Suppressor macrophage treated with lipopolysaccharide for 4 hours (primary cell): ENCODE results near the gene ZNRD2.

Experiments
- DNase-seq: peaks from one replicate; pipeline ENCODE4 v3.0.0-alpha.2; 2020

Gene ZNRD2

GRCh38 chr11:65590240-65590738 lies 20.0 kb downstream of the ZNRD2 start:
- no peak for DNase-seq

GRCh38 chr11:65591939-65592857 lies 21.9 kb downstream of the ZNRD2 start:
- no peak for DNase-seq

DNA sequence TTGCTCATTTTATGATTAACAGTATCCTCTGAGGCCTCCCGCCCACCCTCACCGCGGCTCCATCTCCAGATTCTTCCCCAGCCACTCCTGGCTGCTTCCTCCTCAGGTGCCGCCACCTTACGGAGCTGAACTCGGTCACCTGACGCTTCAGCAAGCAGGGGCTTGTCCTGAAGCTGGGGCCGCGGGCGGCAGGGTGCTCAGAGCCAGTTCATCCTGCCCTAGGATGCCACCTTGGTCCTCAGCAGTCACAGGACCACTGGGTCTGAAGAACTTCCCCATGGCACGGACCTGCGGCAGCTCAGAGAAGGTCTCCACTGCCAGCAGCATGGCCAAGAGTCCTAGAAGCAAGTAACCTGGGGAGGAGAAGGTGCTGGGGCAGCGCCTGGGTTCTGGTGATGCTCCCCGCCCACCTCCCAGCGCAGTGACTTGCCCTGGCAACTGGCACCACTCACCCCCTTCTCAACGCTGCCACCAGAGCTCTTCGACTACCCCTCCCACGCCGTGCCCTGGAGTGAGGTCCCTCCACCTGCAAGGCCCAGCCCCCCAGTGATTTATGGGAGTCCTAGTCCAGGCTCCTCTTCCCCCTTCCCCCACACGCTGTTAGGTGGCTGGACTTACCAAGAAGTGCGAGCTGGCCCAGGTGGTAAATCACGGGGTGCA lies 22.7 kb downstream of the ZNRD2 start:
- no peak for DNase-seq

DNA sequence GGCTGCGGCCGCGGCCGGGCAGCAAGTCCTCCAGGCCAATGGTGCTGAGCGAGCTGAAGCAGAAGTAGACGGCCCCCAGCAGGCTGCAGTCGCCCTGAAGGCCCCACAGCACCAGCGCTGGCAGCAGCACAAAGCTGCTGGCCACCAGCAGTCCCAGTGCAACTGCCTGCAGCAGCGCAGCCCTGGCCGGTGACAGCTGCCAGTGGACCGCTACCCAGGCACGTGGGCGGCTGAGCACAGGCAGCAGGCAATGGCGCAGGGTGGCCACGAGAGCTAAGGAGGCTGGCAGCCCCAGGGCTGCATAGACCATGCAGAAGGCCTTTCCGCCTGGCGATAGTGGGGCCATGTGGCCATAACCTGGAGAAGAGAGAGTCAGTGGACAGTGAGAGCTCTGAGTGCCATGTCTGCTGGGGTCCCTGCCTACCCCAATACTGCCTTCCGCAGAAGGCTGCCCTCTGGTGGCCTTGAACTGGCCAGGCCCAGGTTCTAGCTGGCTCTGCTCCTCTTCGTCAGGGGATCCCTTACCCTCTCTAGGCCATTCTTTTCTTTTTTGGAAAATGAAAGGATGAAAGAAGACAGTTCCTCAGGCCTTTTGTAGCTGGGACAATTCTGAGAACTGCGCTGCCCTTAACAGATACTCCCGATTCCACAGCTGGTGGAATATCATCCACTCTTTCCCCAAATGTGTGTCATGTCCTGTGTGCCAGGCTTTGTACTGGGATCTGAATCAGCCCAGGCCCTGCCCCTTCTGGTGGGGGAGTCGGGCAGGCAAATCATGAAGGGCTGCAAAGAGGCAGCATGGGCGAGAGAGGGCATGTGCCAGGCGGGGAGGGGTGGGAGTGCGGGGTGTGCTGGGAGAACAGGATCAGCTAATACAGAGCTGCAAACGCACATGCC lies 23.5 kb downstream of the ZNRD2 start:
- peak; percentile 51 for DNase-seq

DNA sequence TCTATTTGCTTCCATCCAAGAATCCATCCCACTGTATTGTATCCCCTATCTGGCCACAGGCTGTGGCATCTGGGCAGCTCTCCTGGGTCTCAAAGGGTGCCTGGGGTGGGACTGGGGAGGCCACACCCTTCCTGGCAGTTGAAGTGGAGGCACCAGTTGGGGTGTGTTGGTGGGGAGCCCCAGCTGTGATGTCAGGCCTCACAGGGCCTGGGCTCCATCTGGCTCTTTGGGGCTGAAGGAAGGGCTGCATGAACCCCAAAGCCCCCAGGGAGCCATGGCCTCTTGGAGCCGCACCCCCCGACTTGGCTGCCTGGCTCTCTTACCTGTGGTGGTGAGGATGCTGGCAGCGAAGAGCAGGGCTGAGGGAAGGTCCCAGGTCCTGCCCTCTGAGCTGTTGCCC lies 24.9 kb downstream of the ZNRD2 start:
- no peak for DNase-seq

DNA sequence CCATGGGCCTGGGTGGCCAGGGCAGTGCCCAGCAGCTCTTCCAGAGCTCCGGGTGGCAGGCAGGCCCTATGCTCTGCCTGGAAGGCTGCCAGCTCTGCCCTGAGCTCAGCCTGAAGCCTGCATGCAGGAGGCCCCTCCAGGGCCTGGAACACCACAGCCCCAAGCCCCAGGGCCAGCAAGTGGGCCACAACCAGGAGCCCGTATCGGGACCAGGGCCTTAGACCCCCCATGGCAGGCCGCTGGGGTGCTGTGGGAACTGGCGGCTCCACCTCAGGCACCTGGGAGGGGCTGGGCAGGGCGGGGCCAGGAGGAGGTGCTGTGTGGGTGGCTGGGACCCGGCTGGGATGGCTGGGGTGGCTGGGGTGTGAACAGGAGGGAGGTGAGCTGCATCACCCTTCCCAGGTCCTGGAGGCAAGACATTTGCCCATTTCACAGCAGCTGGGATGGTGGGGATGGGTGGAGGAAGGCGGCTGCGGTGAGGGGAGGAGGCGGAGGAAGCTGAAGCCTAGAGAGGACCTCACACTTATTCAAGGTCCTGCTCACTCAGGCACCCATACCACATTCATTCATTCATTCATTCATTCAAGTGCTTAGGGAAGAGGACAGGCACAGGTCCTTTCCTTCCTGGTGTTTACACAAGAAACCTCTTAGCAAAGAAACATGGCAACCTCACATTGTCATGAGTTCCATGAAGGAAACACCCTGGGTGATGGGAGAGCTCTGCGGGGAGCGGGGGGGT lies 25.4 kb downstream of the ZNRD2 start, which contains the start of gene KCNK7:
Gene KCNK7, minus strand, starts transcription at position 258 of the 739 bp plus-strand sequence. Its CDS starts 28 bp downstream, at position 230.
- no peak for DNase-seq

DNA sequence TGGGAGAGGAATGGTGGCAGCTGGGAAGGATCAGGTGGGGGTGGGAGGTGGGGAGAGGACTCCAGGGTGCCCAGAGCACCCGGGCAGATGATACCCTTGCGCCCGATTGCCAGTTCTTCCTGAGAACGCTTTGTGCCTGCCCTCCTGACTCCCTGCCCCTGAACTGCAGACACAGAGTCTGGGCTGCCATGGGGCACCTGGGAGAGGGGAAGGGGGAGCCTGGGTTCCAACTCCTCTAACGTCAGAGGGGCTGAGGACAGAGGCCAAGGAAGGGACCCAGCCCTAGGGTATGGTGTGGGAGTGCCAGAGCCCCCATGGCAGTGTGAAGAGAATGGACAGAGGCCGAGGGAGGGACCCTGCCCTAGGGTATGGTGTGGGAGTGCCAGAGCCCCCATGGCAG lies 26.2 kb downstream of the ZNRD2 start:
- no peak for DNase-seq

DNA sequence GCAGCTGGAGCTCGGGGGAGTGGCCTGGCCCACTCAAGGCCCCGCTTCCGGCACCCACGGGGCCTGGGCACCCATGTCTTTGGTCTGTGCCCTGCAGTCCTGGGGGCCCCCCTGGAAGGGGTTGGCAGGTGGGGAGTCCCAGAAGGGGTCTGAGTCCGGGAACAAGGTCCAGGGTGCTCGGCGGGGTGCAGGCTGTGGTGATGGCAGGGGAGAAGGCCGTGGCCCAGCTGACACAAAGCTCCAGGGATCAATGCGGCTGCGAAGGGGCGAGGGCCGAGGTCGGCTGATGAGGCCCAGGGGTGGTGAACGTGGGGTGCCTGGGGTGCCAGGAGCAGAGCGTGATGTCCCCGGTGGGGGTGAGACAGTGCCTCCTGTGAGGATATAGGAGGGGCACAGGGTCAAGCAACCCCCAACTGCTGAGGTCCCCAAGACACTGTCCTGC lies 28.0 kb downstream of the ZNRD2 start:
- DNase-seq: no peak

GRCh38 chr11:65599216-65599954 lies 29.1 kb downstream of the ZNRD2 start:
- no peak for DNase-seq

DNA sequence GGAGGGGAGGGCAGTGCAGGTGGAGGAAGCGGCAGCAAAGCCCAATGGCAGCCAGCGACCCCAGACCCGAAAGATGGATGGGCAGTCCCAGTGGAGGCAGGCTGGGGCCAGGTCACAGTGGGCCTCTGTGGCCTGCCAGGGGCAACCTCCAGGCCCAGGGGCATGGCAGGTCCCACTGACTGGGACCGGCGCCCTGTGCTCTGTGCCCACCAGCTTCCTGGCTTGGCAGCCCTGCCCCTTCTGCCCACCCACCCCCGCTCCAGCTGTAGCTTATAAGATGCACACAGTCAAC lies 29.6 kb downstream of the ZNRD2 start:
- DNase-seq: no peak

GRCh38 chr11:65604258-65604657 lies 34.0 kb downstream of the ZNRD2 start:
- no peak for DNase-seq

- peak; percentile 41 for DNase-seq
These were observed 36.8 kb downstream of the ZNRD2 start for GRCh38 chr11:65606876-65607613.

- DNase-seq: no peak
These were observed 37.5 kb downstream of the ZNRD2 start for GRCh38 chr11:65607614-65608426.

DNA sequence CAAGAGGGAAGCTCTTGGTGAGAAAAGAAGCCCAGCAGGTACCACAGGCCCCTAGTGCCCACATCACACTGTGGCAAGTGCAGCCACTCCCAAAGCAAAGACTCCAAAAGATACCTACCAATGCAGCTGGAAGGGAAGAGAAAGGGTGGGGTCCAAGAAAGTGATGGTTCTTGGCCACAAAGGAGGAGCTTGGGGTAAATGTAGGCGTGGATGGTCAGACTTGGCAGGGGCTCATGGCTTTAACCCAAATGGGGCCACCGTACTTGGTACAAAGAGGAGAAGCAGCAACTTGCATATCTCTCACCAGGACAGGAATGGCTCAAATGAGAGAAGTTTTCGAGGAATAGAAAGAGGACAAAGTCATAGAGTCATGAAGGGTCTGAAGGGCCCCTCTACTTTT lies 39.0 kb downstream of the ZNRD2 start:
- no peak for DNase-seq

GRCh38 chr11:65609665-65610064 lies 39.4 kb downstream of the ZNRD2 start:
- DNase-seq: no peak

GRCh38 chr11:65610404-65610803 lies 40.1 kb downstream of the ZNRD2 start:
- DNase-seq: peak; percentile 32

- peak; percentile 87 for DNase-seq
These were observed 40.9 kb downstream of the ZNRD2 start for GRCh38 chr11:65611028-65611757.

DNA sequence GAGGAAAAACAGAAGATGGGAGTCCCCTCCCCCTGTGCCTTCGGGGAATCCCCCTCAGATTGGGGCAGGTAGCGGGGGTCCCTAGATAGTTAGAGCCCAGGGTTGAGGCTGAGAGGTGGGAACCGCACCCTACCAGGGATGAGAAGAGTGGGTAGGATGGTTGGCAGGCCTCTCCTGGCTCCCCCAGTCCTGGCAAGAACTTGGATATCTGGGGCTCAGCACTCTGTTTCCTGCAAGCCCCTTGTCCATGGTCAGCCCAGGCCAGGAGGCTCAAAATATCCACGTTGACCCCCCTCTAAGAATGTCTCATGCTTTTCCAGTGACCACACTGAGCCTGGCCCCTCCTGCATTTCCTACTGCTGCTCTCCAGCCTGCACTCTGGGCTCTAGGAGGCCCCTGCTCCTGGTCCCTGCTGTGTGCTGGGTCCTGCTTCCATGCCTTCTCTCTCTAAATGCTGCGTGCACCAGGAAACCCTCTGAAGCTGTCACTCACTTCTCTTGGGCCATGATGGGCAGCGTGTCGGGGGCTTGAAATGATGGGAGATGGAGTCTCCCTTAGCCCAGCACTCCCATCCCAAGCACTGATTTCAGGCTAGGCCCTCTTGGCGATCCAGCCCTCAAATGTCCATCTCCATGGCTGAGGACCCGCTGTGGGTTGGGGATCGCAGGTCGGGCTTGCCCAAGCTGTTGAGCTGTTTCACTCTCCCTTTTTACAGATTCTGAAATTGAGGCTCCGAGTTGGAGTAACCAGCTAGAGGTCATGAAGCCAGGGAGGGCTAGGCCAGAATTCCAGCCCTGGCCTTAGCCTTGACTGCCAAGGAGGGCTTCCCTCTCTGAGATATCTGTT lies 41.7 kb downstream of the ZNRD2 start:
- DNase-seq: no peak
